GM23248 (cell line): ENCODE results near the gene TBX1. TPM values are rescaled to one million over a fixed set of nuclear protein-coding genes. Genes with fewer than 3 reads are reported as not detected.
"Not testable (repeated sequence)": the region's sequence is repeated elsewhere in the genome, so short reads cannot be mapped to it uniquely, and the experiment has no call there.

Source experiments
- DNase-seq: peaks from one replicate; pipeline ENCODE4 v3.0.0-alpha.2; 2015
- H2AFZ ChIP-seq: fragments of 200-600 bp; sonication (generic); 2 replicates; pipeline ENCODE4 v1.6.1; 2016; ENCODE audit warnings: antibody characterized with exemption
- H3F3A ChIP-seq: fragments of 200-600 bp; sonication (generic); 2 replicates; pipeline ENCODE4 v1.6.1; 2016; ENCODE audit warnings: mild to moderate bottlenecking, antibody characterized with exemption, mixed run types; ENCODE audit not compliant: insufficient read depth
- H3K27ac ChIP-seq: fragments of 200-600 bp; sonication (generic); 2 replicates; pipeline ENCODE4 v1.5.1; 2016; ENCODE audit warnings: mild to moderate bottlenecking
- H3K27me3 ChIP-seq: fragments of 200-600 bp; sonication (generic); replicated peaks from 2 replicates; pipeline ENCODE4 v1.6.1; 2016; ENCODE audit warnings: mild to moderate bottlenecking; ENCODE audit not compliant: insufficient read depth
- H3K36me3 ChIP-seq: fragments of 200-600 bp; sonication (generic); 2 replicates; pipeline ENCODE4 v1.6.1; 2016; ENCODE audit warnings: low read depth, mild to moderate bottlenecking
- H3K4me1 ChIP-seq: fragments of 200-600 bp; sonication (generic); 2 replicates; pipeline ENCODE4 v1.6.1; 2016; ENCODE audit warnings: mild to moderate bottlenecking; ENCODE audit not compliant: insufficient read depth
- H3K4me2 ChIP-seq: fragments of 200-600 bp; sonication (generic); one replicate; pipeline ENCODE4 v1.6.1; 2016; ENCODE audit warnings: mild to moderate bottlenecking; ENCODE audit not compliant: unreplicated experiment
- H3K4me3 ChIP-seq: fragments of 200-600 bp; sonication (generic); 2 replicates; pipeline ENCODE4 v1.5.1; 2016; ENCODE audit warnings: mild to moderate bottlenecking
- H3K79me2 ChIP-seq: fragments of 200-600 bp; sonication (generic); 2 replicates; pipeline ENCODE4 v1.6.1; 2016; ENCODE audit warnings: mild to moderate bottlenecking; ENCODE audit not compliant: insufficient read depth
- H3K9ac ChIP-seq: fragments of 200-600 bp; sonication (generic); 2 replicates; pipeline ENCODE4 v1.6.1; 2016; ENCODE audit warnings: mild to moderate bottlenecking
- H3K9me2 ChIP-seq: fragments of 200-600 bp; sonication (generic); 2 replicates; pipeline ENCODE4 v1.6.1; 2016; ENCODE audit warnings: mixed run types, mild to moderate bottlenecking, moderate library complexity; ENCODE audit not compliant: insufficient read depth
- H3K9me3 ChIP-seq: fragments of 200-600 bp; sonication (generic); one replicate; pipeline ENCODE4 v1.6.1; 2017; ENCODE audit warnings: low read depth
- H4K20me1 ChIP-seq: fragments of 200-600 bp; sonication (generic); 2 replicates; pipeline ENCODE4 v1.6.0; 2016; ENCODE audit not compliant: insufficient read depth
- EZH2 ChIP-seq: fragments of 200-600 bp; sonication (generic); IDR thresholded peaks from 2 replicates; pipeline ENCODE4 v1.6.1; 2018; ENCODE audit warnings: antibody characterized with exemption, mild to moderate bottlenecking; ENCODE audit not compliant: insufficient read depth, poor library complexity, severe bottlenecking
- EZH2phosphoT487 ChIP-seq: fragments of 200-600 bp; sonication (generic); IDR thresholded peaks from 2 replicates; pipeline ENCODE4 v1.6.1; 2018; ENCODE audit warnings: antibody characterized with exemption, moderate library complexity, mild to moderate bottlenecking, low read depth; ENCODE audit not compliant: insufficient read depth
- WGBS, 2 experiments: methylation state at CpG; one replicate each; pipeline ENCODE4 v1.1.6; 2015 to 2017; ENCODE audit warnings: low lambda C conversion rate in 2 of 2, low coverage in 1 of 2; ENCODE audit errors: missing lambda C conversion rate in 2 of 2; 5-methylcytosine and 5-hydroxymethylcytosine counted together
- in situ Hi-C: fragments of 300-500 bp; cut with MboI; formaldehyde crosslinking; loops from 2 replicates; pipeline ENCODE4 v1.15.0; 2020
- polyA plus RNA-seq: library from polyadenylated mRNA; unstranded; fragments of >200 nt; fragmentation: Nextera tagmentation; extraction: Ambion mirVana; gene quantifications from 2 replicates; pipeline ENCODE4 v1.2.1, GENCODE V29; 2016
- total RNA-seq: library from RNA; depleted of rRNA; stranded (reverse); fragments of >200 nt; shearing (Covaris generic); gene quantifications from 2 replicates; pipeline ENCODE4 v1.2.3, GENCODE V29; 2014

The TBX1 gene
- total and polyA plus RNA-seq, 2 experiments from 2014 or later = 2.8 to 4.6 TPM

DNA sequence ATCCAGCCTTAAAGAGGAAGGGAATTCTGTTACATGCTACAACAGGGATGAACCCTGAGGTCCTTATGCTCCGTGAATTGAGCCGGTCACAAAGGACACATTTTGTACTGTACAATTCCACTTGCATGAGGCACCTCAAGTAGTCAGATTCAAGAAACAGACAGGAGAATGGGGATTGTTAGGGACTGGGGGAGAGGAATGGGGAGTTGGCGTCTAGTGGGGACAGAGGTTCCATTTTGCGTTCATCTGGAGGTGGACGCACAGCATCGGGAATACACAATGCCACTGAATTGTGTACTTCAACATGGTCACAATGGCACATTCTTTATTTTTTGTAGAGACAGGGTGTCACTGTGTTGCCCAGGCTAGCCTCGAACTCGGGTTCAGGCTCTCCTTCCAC is 14.1 kb downstream of the TBX1 start:
- no peaks in the 10 kb centered on the region for H4K20me1 ChIP-seq
- no peak overlapping the region for H3K4me2 ChIP-seq
- no peak for DNase-seq
- H3K9me3 ChIP-seq = no peaks in the 10 kb centered on the region
- 82 to 86% methylated on average over 8 of the region's 8 CpGs for WGBS, 2 experiments
- TF ChIP-seq EZH2 (no peak), EZH2phosphoT487 (no peak)
- in situ Hi-C loops = no loop called here
- H3K9me2 ChIP-seq = no peaks in the 10 kb centered on the region
- H3F3A ChIP-seq = no peaks in the 10 kb centered on the region
- H3K27ac ChIP-seq = no peak overlapping the region
- no peaks in the 10 kb centered on the region for H3K27me3 ChIP-seq
- H2AFZ ChIP-seq = no peak overlapping the region
- H3K79me2 ChIP-seq = no peaks in the 10 kb centered on the region
- H3K36me3 ChIP-seq = no peaks in the 10 kb centered on the region
- no peak overlapping the region for H3K4me3 ChIP-seq
- H3K4me1 ChIP-seq = no peaks in the 10 kb centered on the region
- H3K9ac ChIP-seq = no peak overlapping the region

DNA sequence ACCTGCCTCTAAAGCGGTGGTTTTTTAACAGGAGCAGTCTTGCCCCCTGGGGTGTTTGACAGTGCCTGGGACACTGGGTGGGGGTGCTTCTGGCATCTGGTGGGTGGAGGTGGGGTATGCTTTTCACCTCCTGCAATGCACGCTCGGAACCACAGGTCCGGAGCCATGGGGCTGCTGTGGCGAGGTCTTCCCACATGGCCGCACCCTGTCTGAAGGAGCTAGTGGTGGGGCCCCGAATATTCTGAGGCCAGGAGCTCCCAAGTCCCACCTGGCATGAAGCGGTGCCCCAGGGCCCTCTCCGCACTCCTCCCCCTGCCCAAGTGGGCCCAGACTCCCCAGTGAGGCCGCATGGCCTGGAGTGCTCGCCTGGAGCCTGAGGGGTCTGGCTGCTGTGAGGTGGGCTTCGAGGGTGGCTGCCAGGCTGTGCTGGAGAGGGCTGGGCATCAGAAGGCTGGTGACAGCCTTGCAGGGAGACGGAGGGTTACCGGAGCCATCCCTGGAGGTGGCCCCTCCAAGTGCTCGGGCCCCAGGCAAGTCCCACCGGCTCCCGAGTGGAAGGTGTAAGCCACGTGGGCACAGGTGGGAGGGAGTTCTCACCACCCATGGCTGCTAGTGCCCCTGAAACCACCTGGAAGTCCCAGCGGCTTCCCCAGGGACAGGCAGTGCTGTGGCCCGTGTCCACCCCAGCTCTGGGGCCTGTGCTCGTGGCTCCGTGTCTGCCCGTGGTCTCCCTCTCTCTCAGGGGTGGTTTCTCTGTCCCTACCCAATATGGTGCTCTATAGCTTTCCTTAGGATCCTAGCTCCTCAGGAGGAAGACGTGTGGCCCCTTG is 15.1 kb downstream of the TBX1 start:
- no peaks in the 10 kb centered on the region for H3K36me3 ChIP-seq
- no peak for TF ChIP-seq EZH2
- TF ChIP-seq EZH2phosphoT487 = no peak
- H4K20me1 ChIP-seq = no peaks in the 10 kb centered on the region
- no peaks in the 10 kb centered on the region for H3K9me2 ChIP-seq
- no peak overlapping the region for H2AFZ ChIP-seq
- H3K27me3 ChIP-seq = no peaks in the 10 kb centered on the region
- H3K4me1 ChIP-seq = no peaks in the 10 kb centered on the region
- no peaks in the 10 kb centered on the region for H3K79me2 ChIP-seq
- in situ Hi-C loops = no loop called here
- H3K4me2 ChIP-seq = no peak overlapping the region
- DNase-seq = no peak
- WGBS, 2 experiments = 88 to 92% methylated on average over 18 to 20 of the region's 24 CpGs
- no peak overlapping the region for H3K27ac ChIP-seq
- no peak overlapping the region for H3K9ac ChIP-seq
- no peak overlapping the region for H3K4me3 ChIP-seq
- 0 out of 2 replicates have a peak, but pooled peaks cover 4% of the 10 kb centered on the region for H3F3A ChIP-seq
- no peaks in the 10 kb centered on the region for H3K9me3 ChIP-seq

DNA sequence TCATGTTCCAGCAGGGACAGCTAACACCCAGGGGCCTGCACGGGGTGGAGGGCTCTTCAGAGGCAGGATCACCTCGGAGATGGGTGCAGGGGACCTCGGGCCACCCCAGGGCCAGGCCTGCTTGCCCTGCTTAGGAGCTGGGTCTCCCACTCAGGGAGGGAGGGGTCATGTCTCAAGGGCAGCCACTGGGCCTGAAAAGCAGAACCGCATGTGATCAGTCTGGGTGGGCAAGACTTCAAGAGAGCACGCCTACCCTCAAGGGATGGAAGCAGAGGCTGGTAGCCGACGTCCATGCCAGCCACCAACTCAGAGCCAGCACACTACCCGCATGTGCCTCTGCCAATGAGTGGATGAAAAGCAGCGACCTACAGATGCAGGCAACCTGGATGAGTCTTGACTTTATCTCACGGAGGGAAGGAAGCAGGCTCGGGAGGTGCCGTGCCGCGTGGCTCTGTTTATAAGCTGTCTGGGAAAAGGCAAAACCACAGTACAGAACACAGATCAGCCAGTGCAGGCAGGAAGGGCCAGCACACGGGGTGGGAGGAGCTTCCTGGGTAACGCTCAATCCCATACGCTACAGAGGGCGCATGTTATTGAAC is 16.0 kb downstream of the TBX1 start:
- H3K27ac ChIP-seq = no peak overlapping the region
- in situ Hi-C loops = no loop called here
- TF ChIP-seq EZH2 (no peak), EZH2phosphoT487 (no peak)
- H2AFZ ChIP-seq = peak overlapping the region; percentile 63; the same call in 1 of the 2 replicates
- H3K79me2 ChIP-seq = no peaks in the 10 kb centered on the region
- H3K4me3 ChIP-seq = no peak overlapping the region
- no peaks in the 10 kb centered on the region for H3K36me3 ChIP-seq
- 0 out of 2 replicates have a peak, but pooled peaks cover 4% of the 10 kb centered on the region for H3F3A ChIP-seq
- H3K27me3 ChIP-seq = no peaks in the 10 kb centered on the region
- H3K4me2 ChIP-seq = no peak overlapping the region
- no peaks in the 10 kb centered on the region for H3K4me1 ChIP-seq
- H4K20me1 ChIP-seq = no peaks in the 10 kb centered on the region
- no peak overlapping the region for H3K9ac ChIP-seq
- no peaks in the 10 kb centered on the region for H3K9me3 ChIP-seq
- WGBS, 2 experiments = 17 to 19% methylated on average over 18 of the region's 18 CpGs
- no peaks in the 10 kb centered on the region for H3K9me2 ChIP-seq
- peak; percentile 50 for DNase-seq

DNA sequence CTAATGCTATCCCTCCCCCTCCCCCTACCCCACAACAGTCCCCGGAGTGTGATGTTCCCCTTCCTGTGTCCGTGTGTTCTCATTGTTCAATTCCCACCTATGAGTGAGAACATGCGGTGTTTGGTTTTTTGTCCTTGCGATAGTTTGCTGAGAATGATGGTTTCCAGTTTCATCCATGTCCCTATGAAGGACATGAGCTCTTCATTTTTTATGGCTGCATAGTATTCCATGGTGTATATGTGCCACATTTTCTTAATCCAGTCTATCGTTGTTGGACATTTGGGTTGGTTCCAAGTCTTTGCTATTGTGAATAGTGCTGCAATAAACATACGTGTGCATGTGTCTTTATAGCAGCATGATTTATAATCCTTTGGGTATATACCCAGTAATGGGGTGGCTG is 16.6 kb downstream of the TBX1 start:
- H3K36me3 ChIP-seq, H3K4me2 ChIP-seq, H3K9me3 ChIP-seq, in situ Hi-C loops, DNase-seq, H3K9ac ChIP-seq, H3K79me2 ChIP-seq, H3K4me3 ChIP-seq, H2AFZ ChIP-seq, H3K9me2 ChIP-seq, H4K20me1 ChIP-seq, H3F3A ChIP-seq, H3K27ac ChIP-seq, H3K4me1 ChIP-seq, H3K27me3 ChIP-seq: not testable (repeated sequence)
- 70 to 80% methylated on average over 6 of the region's 6 CpGs for whole genome bisulfite sequencing, 2 experiments
